ENCODE measurements around the gene LARGE1.

The LARGE1 gene

GRCh38 chr22:33851240-33851639 is 69.0 kb downstream of the LARGE1 start:
- DNase-seq: no peak

GRCh38 chr22:33850724-33851123 is 69.6 kb downstream of the LARGE1 start:
- no peak for DNase-seq

- no peak for DNase-seq
Observed at GRCh38 chr22:33850193-33850592, 70.1 kb downstream of the LARGE1 start.

- DNase-seq: no peak
Observed at GRCh38 chr22:33848251-33848650, 72.0 kb downstream of the LARGE1 start.

GRCh38 chr22:33844273-33844672 is 76.0 kb downstream of the LARGE1 start:
- no peak for DNase-seq

GRCh38 chr22:33842421-33843094 is 77.7 kb downstream of the LARGE1 start:
- DNase-seq: no peak

GRCh38 chr22:33842006-33842354 is 78.3 kb downstream of the LARGE1 start:
- no peak for DNase-seq

GRCh38 chr22:33841281-33842005 is 78.8 kb downstream of the LARGE1 start:
- no peak for DNase-seq

GRCh38 chr22:33838644-33839043 is 81.6 kb downstream of the LARGE1 start:
- no peak for DNase-seq

- DNase-seq: no peak
Observed at GRCh38 chr22:33837826-33838225, 82.5 kb downstream of the LARGE1 start.

- DNase-seq: no peak
Observed at GRCh38 chr22:33835265-33835664, 85.0 kb downstream of the LARGE1 start.

GRCh38 chr22:33832558-33833151 is 87.6 kb downstream of the LARGE1 start:
- DNase-seq: no peak

GRCh38 chr22:33831651-33832050 is 88.6 kb downstream of the LARGE1 start:
- DNase-seq: no peak

GRCh38 chr22:33831207-33831606 is 89.1 kb downstream of the LARGE1 start:
- no peak for DNase-seq

GRCh38 chr22:33829546-33830280 is 90.6 kb downstream of the LARGE1 start:
- no peak for DNase-seq

GRCh38 chr22:33828302-33828701 is 92.0 kb downstream of the LARGE1 start:
- no peak for DNase-seq

GRCh38 chr22:33825761-33826160 is 94.5 kb downstream of the LARGE1 start:
- DNase-seq: no peak

- DNase-seq: no peak
Observed at GRCh38 chr22:33823552-33823951, 96.7 kb downstream of the LARGE1 start.

GRCh38 chr22:33821290-33821689 is 99.0 kb downstream of the LARGE1 start:
- DNase-seq: no peak

- DNase-seq: no peak
Observed at GRCh38 chr22:33819743-33820142, 100.5 kb downstream of the LARGE1 start.

- DNase-seq: no peak
Observed at GRCh38 chr22:33817512-33818127, 102.7 kb downstream of the LARGE1 start.

- no peak for DNase-seq
Observed at GRCh38 chr22:33812360-33812977, 107.8 kb downstream of the LARGE1 start.

- no peak for DNase-seq
Observed at GRCh38 chr22:33811686-33812085, 108.6 kb downstream of the LARGE1 start.
